GM18858 (cell line): Measurements from ENCODE around the gene SND1.

Source experiments
- ATAC-seq: cut with Tn5 transposase; IDR thresholded peaks from one replicate; pipeline ENCODE4 v1.9.1; 2021; ENCODE audit not compliant: unreplicated experiment

The SND1 gene

DNA sequence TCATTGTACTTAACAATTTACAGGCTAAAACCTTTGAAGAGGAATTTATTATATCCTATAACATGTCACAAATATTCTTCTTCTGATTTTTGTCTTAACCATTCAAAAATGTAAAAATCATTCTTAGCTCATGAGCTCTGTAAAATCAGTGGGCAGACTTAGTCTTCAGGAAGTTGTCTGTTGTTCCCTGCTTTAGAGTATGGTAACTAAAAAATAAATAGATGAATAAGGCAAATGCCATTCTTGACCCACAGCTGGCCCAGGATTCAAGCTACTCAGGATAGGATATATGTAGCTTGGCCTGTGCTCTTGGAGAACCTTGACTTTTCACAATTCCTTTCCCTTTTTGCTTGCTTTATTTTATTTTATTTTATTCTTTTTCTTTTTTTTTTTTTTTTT lies 327.7 kb downstream of the SND1 start:
- ATAC-seq = no peak

DNA sequence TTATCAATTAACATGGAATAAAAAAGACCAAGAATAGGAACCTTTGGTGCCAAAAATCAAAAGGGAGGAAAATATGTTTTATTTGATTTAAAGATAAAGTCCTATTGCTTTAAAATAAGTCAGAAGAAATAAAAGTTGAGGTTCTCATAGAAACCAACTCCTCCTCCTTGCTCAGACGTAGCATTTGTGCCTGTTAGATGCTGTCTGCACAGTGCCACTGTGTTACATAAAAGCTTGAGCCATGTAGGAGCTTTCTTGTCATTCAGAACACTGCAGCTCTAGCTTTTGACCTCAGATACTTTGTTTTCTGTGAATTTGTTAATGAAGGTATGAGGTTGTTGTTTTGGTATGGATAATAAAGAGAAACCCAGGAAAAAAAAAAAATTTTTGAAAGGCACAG lies 328.9 kb downstream of the SND1 start:
- no peak for ATAC-seq

DNA sequence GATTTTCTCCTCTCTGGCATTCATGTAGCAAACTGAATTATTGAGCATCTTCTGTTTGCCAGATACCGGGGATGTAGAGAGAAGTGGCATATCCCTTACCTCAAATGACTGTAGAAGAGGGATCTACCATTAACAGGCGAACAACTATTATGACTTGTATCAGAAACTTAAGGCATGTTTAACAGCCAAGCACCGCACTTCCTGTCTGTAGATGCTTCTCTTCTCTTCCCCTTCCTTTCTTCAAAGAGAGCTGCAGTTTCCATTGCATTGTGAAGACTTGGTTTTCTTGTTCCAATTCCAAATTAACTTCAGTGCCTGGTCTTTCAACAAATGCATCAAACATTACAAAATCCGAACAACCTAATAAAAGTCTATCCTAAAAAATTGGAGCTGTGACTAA lies 330.0 kb downstream of the SND1 start:
- ATAC-seq = no peak

DNA sequence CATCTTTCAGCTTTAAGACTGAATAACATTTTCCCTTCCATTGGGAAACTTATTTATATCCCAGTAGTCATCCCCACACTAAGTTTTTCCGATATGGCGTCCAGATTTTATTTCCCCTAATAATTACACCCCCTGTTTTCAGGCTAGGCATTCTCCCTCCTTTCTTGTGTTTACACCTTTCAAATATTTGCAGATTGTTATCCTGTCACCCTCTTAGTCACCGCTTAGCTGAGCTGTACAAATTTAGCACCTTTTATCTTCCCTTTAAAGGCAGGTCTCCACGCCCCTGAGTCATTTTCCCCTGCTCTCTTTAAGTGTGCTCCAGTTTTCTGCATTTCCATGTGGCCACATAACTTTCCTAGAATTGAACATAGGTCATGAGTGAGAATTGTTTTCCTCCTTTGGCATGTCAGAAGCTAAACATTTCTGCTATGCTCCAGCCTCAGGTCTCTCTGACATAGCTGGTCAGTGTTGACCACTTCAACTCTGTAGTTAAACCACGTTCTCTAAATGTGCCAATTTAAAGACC lies 331.9 kb downstream of the SND1 start:
- ATAC-seq = no peak

DNA sequence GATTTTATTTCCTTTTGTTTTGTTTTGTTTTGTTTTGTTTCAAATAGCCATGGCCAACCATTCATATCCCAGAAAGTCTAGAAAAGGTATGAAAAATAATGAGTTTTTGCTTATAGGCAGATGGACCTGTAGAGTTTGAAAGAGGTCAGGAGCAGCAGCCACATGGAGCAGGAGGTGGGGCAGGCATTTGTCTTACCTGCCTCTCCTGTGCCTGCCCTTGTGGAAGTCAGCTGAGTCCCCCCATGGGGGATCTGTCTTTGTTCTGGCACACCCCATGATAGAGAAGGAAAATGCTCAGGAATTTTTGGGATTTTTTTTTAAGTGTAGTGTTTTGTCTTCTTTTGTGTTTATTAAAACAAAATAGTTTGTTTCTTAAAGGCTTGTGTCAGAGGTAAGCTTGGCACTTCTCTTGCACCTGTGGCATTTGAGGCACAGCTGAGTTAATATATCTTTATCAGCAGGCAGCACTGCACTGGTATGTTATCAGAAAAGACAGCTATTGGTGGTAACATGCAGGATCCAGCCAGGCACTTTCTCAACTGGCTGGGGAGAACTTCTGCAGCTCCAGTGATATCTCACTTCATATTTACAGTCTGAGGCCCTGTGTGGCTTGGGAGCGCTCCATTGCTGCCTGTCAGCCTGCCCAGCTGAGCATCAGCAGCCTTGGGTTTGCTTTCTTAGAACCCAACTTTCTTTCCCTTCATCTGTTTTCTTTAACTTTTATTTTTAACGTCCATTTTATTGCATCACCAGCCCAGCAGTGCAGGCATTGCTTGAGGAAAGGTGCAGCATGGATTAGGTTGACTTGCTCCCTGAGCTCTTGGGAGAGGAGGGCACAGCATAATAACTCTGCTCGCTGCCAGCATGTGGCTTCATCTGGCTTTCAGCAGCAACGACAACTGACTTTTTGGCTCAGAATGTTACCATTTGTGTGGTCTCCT lies 334.9 kb downstream of the SND1 start:
- no peak for ATAC-seq

DNA sequence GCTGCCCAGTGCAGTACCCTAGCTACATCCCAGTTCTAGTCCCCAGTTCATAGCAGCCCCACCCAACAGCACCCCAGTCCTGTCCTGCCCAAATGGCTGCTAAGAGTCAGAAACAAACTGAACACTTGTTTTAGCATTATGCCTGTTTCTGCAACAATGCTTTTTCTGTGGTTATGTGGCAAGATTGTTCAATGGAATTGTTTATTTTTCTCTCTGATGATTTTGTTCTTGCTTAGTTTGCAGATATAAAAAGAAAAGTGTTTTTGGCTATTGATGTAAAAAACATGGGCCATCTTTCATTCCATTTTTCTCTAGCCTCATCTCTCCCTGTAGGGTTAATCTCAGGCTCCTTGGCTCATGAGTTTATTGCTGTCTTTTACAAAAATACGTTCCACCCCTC lies 336.8 kb downstream of the SND1 start:
- ATAC-seq = no peak

DNA sequence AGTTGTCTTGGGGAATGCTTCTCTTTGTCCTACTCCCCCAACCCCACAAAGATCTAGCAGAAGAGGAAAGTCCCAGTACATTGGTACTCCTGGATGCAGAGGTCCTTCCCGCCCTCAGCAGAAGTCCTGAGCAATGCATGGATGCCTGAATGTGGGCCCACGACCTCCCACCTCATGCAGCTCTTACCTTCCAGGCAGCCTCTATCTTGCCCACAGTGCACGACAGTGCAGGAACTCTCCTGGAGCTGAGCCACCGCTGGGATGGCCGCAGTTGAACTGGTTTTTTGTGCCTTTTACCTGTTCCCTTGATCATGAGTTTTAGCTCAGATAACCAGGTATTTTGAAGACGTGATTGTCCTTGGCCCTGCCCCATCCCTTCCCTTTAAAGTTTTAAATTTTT lies 341.3 kb downstream of the SND1 start:
- no peak for ATAC-seq

DNA sequence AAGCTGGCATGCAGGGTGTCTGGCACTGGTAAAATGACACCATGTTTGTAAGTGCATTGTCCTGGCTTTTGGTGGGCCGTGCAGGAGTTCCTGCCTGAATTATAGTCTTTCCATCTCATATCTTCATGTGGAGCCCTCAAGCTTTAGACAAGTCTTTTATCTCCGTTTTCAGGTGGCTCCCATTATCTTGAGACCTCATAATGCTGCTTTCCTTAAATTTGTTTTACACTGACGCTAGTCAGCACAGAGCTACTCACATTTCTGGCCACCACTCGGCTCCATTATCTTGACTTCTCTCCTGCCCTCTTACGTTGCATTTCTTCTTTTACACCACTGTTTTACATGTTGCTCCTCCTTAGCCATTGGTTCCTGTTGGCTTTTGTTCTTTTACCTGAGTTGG lies 342.0 kb downstream of the SND1 start:
- no peak for ATAC-seq

DNA sequence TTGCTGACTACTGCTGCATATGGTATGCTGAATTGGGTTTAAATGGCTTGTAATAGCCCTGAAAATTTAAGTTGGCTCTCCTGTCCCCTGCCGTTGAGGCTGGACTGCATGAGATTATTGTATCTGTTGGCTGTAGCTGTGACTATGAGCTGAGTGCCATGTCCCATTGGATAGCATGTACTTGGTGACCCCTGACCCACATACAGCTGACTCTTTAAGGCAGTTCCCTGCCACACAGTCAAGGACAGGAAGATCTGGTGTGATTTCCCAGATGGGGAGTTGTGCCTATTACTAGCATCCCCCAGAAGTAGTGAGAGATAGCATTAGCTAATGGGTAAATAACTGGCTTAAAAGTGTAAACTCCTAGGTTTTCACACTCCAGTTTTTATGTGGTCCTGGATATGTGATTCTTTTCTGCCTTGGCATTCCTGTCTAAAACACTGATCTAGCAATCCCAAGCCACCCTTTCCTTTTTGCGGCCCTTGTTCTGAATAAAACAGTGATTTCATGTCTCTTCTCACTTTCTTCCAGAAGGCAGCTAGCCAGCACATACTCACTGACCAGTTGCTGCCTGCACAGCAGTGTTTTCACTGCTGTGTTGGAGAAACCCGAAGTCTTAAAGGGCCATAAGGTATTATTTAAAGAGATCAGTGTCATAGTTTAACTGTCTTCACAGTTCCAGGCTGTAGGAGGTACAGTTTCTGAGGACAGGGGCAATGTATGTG lies 343.3 kb downstream of the SND1 start:
- ATAC-seq = no peak

DNA sequence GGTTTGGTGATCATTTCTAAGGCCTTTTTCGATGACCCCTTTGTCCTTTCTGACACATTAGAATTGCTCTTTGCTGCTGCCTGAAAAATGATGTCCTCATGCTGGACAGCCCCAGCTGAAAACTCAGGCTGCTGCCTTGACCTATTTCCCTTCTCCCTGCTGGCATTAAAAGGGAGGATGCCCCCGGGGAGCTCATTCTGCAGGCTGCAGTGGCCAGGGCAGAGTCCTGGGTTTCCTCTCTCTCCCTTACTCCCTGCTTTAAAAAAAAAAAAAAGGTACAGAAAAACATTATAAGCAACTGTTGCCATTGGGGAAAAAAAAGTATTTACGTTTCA lies 343.9 kb downstream of the SND1 start:
- ATAC-seq = no peak

DNA sequence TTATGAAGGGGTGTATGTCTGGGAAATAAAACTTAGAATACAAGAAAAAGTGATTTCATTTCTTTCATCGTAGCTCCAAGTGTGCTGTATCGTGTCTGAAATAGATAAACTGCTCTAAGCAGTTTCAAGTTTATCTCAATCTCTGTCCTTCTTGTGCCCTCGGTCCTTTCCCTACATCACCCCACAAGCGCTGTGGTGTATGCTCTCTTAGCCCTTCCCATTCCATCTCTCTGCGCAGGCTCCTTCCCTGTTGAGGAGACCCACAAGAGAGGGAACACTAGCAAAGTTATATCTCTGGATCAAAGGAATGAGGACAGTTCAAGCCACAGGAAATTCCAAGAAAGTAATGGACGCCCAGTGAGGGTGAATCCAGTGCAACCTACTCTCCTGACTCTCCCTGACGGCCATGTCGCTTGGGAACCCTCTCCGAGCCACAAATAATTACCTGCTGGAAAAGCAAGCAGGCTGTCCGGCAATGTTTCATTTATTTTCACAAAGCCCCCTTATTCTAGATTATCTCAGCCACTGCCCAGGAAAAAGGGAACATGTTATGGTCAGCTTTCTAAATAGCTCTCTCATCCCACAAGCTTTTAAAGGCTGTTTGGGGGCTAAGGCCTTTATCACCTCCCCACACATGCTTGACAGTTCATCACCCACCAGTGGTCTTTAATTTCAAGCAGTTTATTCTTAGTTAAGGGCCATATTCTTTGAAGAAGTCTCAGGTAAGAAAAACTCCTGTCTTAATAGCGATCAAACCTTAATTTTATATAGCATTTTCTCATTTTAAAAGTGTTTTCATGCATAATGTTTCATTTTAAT lies 344.5 kb downstream of the SND1 start:
- no peak for ATAC-seq

DNA sequence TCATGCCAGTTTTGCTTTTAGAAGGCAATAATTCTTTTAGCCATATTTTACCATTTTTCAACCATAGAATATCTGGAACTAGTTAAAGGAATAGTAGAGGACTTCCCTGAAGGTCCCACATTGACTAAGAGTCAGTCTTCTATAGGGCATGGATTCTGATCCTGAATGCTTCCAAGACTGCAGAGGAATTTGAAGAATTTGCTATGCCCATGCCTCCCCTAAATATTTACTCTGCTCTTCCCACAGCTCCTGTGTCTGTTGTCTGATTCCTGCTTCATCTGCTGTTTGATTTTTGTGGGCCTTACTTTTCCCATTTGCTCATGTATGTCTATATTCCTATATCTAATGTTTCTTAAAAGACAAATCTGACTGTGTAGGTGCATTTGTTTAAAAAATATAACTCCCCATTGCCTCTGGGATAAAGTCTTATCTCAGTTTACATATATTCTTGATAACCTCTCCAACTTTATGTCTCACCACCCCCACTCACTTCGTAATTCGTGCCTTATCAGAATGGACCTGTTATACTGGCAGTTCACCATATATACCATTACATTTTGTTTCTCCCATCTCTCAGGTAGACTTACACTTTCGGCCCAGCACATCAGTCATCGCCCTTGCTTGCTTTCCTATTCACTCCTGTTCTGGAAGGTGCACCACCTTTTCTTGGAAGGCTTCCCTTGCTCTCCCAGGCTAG lies 345.4 kb downstream of the SND1 start:
- no peak for ATAC-seq

DNA sequence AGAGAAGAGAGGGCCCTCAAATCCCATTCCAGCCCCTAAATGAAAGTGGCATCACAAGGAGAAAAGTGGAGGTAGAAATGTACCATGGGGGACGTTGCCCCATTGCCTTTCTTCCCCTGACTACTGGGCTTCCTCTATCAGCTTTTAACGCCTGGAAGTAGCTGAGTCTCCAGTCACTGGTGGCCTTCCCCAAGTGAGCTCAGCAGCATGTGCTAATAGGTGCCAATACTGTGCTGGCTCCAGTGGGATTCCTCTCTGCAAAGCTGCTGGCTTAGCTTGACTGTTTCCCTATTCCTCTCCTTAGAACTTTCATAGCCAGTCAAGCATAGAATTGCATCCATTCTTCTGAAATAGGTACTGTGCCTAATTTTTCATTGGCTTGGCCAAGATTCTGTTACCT lies 346.7 kb downstream of the SND1 start:
- no peak for ATAC-seq

DNA sequence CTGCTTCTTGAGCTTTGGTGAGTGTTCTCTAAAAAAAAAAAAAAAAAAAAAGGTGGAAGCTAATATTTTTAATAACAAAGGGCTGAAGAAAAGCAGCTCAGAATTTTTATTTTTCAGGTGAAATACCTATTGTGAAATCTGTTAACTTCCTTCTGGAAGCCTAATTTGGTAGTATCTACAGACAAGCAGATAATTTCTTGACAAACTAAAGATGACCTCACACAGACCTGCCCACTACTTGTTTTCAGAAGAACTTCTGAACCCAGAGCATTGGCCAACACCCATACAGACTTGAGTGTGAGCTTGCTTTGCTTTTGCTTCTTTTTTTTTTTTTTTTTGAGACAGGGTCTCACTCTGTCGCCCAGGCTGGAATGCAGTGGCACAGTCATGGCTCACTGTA lies 348.1 kb downstream of the SND1 start:
- ATAC-seq = no peak

DNA sequence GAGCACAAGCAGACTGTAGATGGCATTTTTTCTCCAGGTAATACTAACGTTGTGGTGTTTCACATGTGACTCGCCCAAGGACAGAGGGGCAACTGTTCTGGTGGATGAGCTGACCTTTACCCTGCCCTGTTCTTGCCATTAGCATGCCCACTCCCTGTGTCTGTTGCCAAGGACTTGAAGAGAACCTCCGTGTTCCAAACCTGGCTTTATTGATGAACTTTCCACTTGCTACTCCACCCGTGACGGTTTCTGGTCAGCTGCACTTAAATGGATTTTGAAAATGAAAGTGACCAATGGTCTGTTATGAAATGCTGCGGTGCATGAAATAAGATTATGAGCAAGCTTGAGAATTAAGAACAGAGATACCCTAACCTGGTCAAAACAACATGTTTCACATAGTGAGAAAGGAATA lies 348.9 kb downstream of the SND1 start:
- peak; percentile 62 for ATAC-seq

DNA sequence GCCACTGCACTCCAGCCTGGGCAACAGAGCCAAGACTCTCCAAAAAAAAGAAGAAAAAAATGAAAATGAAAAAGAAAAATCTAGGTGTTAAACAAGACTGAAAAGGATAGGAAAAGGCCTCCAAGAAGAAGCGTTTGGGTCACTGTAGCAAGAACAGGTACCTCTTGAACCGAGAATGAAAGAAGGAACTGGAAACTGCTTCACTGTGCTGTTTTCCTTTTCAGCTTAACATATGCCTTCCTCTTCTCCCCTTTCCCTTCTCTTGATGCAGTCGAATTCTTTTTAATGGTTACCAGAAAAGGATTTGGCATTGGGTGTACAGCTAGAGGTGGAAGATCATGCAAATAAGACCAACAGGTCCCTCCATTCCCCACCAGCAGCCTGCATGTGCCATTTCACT lies 351.2 kb downstream of the SND1 start:
- peak; percentile 39 for ATAC-seq

DNA sequence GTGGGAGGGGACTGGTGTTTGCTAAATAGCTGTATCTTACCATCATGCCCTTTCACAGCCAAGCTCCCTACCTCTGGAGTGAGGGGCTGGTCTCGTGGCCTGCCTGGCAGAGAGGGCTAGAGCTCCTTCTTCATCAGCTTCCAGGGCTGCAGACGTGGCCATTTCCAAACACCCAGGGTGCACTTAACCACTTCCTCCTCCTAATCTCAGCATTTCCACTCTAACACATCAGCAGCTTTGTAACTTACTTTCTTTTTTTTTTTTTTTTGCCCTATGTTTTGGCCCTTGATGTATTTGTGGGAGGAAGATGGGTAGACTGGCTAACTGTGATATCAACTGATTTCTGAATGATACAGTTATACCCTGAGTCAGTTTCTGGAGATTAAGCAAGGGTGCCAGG lies 351.8 kb downstream of the SND1 start:
- no peak for ATAC-seq

DNA sequence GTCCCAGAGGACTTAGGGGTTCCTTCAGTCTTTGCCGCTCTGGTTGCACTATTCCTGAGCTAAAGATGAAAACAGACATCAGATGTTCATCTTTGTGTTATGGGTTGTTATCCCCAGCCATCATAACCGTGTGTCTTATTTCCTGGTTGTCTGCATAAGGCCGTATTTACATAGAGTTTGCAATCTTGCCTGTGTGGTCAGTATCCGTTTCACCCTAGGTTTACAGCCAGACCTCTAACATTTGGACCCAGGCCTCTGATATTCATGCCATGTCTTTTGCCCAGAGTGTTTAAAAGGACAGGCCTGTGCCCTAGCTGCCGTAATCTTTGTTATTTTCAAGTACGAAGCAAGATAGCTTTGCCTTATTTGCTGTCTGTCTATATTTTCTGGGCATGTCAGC lies 352.6 kb downstream of the SND1 start:
- no peak for ATAC-seq

DNA sequence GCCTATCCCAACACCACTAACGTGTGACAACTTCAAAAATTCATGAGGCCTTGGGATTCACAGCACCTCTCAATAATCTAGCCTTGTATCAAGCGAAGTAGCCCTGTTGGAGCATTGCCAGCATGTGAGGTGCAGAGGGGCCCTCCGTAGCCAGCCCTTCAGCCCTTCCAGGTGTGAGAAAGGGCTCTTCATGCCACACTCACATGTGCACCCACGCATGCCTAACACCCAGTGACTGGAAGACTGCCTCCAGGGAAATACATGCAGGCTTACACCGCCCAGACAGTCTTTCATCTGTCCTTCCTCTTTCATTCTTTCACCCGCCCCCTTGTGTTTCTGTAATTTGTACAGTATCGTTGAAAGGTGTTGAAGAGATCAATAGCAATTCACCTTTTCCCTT lies 353.1 kb downstream of the SND1 start:
- ATAC-seq = no peak

DNA sequence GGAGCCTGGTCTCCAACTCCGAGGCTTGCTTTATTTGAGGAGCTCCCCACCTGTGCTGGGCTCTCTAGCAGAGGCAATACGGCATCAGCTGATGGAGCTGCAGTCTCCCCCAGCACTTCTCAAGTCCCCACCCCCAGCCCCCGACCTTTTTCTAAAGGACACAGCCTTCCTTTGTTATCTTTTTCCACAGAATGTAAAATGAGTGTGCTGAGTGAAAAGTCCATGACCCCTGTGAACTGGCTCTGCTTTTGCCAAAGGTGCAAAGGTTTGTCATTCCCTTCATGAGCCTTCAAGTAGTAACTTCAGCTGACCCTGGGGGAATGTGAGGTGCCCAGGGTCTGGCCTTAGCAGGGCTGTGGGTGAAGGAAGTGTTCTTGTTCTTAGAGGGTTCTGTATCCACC lies 353.8 kb downstream of the SND1 start:
- no peak for ATAC-seq
